GM21786 (cell line): ENCODE results near the gene CYP1B1.
"Not testable (repeated sequence)": the region's sequence is repeated elsewhere in the genome, so short reads cannot be mapped to it uniquely, and the experiment has no call there.

ENCODE experiments used
- ATAC-seq: cut with Tn5 transposase; IDR thresholded peaks from one replicate; pipeline ENCODE4 v1.9.1; 2021; ENCODE audit not compliant: unreplicated experiment

CYP1B1 gene

DNA sequence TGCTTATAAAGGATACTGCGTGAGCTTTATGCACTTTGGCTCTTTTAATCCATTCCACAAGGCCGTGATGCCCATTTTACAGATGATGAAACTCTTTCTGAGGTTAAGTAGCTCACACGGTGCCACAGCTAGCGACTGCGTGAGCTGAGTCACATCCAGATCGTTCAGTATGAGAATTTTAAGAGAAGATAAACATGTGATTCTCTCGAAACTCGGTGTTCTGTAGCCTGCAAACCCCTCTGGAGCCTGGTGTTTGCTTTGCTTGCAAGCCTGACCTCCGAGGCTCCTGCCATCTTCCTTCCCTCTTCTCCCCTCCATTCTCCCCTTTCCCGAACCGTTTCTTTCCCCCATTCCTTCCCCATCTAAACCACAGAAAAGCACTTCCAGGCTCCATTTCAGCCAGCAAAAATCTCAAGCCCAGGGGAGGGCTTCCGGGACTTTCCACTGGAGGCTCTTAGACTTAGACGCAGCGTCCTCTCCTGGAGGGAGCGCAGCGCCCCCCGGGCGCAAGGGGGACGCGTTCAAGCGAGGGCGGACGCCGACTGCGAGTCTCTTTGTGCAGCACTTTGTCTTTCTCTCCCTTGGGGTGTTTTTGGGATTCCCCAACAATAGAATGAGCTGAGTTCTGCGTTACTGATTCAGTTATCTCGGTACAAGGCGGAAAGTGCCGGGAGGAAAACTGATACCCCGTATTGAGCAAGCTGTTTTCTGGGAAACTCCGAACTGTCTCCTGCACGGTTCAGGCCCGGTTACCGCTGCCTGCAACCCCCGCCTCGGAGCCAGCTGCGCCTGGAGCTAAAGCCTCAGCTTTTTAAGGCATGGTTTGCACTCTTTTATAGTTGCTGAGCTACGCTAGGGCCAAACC is 38.0 kb downstream of the CYP1B1 start:
- ATAC-seq = peak; percentile 78

DNA sequence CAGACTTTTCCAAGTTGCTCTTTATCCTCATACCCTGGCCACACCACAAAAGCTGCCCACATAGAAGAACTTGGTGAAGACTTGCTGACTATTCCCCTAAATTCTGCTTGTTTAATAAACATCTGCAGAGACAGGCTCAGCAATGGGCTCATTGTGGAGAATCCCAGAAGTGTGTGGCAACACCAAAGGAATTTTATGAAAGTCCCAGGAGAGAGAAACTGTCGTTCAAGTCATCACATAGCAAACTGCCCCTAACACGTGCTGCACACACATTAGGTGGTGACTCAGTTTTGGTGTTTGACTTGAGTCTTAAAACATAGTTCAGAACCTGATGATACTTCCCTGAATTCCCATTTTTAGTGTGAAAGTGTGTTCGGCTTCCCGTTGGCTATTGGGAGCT is 38.6 kb downstream of the CYP1B1 start:
- ATAC-seq = no peak

DNA sequence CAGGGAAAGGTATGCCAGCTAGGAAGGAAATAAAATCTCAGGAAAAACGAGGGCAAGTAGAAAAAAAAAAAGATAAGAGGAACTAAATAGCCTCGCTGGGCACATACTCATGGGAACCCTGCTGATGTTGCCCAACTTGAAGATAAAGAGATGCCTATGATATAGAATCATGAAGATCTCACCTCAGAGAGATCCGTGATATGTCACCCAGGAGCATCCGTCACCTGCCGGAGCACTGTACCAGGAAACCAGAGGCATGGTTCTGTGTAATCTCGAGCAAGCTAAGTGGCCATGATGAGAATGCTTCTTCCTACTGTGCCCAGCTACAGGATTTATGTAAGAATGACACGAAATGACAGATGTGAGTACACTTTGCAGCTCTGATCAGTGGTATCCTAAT is 40.0 kb downstream of the CYP1B1 start:
- no peak for ATAC-seq

DNA sequence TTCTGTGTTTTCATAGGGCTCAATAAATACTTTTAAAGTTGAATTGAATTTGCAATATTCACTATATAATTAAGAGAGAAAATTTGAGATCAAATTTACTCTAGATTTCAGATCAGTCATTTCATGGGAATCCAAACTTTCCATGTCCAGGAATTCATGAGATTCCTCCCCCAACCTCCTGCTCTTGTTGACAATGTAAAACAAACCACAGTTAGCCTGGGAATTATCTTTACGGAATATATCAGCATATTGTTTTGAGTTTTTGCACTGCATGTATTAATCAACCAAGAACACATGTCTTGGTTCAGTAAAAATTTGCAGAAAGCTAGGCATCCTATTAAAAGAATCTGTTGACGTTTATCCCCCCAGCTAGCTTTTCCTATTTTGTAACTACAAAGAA is 42.3 kb downstream of the CYP1B1 start:
- no peak for ATAC-seq

DNA sequence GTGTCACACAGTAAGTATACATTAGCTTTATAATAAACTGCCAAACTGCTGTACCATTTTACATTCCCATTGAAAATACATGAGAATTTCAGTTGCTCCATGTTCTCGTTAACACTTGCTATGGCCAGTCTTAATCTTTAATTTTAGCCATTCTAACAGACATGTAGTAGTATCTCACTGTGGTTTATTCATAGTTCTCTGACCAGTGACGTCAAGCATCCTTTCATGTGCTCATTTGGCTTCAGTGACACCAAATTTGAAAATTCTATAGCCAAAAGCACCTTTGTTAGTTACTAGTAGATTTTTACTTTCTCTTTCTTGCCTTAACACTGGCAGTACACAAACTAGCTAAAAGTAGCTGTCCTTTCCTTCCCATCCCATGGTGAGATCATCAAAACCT is 43.0 kb downstream of the CYP1B1 start:
- ATAC-seq = no peak

DNA sequence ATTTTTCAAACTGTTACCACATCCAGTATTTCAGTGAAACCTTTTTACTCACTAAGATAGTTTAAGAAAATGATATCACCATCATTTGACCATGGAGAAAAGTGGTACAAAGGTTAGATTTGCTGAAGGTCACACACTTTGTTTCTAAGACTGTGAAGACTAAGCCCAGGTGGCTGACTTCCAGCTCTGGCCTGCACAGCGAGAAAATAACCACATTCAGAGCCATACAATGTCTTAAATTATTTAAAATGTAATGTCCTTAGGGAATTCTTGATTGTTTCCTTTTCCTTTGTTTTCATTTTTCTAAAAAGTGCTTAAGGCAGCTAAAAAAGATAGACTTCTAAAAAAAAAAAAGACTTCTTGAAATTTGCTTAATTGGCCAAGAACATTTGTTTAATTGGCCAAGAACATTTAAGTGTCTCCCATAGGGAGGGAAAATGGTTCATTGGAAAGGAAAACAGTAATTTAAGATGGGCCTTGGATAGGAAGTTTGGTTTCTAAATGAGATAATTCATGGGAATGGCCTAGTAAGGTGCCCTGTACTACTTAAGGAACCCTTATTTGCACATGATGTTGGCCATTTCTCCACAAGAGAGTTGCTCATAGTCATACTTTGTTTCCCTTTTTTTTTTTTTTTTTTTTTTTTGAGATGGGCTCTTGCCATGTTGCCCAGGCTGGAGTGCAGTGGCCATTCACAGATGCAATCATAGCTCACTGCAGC is 45.2 kb downstream of the CYP1B1 start:
- ATAC-seq = no peak

DNA sequence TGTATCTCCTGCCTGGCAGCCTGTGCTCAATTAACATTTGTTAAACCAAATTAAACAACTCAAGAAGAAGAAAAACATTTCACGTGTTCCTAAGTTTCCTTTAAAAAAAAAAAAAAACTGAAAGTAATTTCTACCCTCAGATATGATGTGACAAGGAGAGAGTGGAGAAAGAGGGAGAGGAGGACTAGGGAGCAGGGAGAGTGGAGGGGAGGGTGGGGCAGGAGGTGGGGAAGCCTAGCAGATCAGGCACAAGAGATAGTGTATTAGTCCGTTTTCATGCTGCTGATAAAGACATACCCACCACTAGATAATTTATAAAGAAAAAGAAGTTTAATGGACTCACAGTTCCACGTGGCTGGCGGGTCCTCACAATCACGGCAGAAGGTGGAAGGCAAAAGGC is 46.4 kb downstream of the CYP1B1 start:
- ATAC-seq = no peak

DNA sequence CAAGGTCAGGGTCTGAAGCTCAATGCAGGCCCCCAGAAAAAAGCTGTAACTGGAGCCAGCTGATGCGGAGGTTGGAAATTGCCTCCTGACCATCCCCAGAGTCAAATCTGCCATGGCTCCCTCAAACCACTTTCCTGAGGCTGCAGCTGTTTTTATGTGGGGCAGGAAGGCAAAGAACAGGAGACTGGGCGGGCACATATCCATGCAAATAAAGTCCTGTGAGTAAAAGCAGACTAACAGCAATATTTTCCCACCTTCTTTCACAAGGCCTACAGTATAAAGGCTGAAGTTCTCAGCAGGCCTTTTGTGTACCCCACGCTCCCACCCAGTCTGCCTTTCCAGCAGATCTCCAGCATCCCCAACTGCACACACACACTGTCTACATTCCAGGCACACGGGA is 47.1 kb downstream of the CYP1B1 start:
- ATAC-seq = no peak

DNA sequence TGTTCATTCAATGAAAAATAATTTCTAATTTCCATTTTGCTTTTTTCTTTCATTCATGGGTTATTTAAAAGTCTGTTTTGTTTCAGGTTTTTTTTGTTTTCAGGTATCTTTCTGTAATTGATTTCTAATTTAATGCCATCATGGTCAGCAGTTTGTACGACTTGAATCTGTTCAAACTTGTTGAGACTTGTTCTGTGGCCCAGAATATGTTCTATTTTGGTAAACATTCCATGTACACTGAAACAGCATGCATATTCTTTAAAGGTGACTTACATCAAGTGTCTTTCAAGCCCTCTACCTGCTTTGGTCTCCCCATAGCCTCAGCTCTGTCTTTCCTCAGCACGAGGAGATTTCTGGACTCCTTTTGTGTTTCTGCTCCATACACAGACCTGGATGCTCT is 49.1 kb downstream of the CYP1B1 start:
- no peak for ATAC-seq

DNA sequence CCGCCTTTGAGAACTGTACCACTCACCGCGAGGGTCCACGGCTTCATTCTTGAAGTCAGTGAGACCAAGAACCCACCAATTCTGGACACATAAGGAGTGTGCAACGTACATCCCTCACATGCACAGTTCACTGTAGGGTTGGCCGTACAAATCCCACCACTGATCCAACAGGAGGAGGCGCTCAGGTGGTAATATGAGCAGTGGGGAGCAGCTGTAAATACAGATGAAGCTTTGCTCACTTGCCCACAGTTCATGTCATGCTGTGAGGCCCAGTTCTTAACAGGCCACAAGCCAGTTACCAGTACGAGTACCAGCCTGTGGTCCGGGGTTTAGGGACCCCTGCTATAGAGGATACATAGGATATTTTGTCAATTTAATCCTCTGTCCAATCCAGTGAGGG is 54.4 kb downstream of the CYP1B1 start:
- ATAC-seq = no peak

DNA sequence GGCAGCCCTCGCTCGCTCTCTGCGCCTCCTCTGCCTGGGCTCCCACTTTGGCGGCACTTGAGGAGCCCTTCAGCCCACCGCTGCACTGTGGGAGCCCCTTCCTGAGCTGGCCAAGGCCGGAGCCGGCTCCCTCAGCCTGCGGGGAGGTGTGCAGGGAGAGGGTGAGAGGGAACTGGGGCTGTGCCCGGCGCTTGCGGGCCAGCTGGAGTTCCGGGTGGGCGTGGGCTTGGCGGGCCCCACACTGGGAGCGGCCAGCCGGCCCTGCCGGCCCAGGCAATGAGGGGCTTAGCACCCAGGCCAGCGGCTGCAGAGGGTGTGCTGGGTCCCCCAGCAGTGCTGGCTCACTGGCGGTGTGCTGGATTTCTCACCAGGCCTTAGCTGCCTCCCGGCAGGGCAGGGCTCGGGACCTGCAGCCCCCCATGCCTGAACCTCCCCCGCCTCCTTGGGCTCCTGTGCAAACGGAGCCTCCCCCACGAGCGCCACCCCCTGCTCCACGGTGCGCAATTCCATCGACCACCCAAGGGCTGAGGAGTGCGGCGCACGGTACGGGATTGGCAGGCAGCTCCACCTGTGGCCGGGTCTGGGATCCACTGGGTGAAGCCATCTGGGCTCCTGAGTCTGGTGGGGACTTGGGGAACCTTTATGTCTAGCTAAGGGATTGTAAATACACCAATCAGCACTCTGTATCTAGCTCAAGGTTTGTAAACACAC is 55.4 kb downstream of the CYP1B1 start:
- not testable (repeated sequence) for ATAC-seq

DNA sequence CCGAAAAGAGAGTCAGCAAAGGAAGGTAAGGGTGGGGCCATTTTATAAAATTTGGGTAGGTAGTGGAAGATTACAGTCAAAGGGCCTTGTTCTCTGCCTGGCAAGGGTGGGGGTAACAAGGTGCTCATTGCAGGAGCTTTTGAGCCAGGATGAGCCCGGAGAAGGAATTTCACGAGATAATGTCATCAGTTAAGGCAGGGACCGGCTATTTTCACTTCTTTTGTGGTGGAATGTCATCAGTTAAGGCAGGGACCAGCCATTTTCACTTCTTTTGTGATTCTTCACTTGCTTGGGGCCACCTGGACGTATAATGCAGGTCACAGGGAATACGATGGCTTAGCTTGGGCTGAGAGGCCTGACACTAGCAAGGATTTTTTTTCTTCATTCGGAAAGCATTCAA is 58.1 kb downstream of the CYP1B1 start:
- no peak for ATAC-seq
